IPS DF 6.9 (cell line): Measurements from ENCODE around the gene NADSYN1.
"Not testable (repeated sequence)": the region's sequence is repeated elsewhere in the genome, so short reads cannot be mapped to it uniquely, and the experiment has no call there.

ENCODE experiments used
- DNase-seq: peaks from one replicate; pipeline ENCODE4 v3.0.0-alpha.2; 2013; ENCODE audit warnings: low read depth, low spot score
- H3K27ac ChIP-seq: one replicate; pipeline ENCODE4 v1.5.1; 2013; ENCODE audit warnings: low read length, control low read depth
- H3K27me3 ChIP-seq: 2 replicates; pipeline ENCODE4 v1.6.1; 2013; ENCODE audit warnings: mild to moderate bottlenecking, low read length; ENCODE audit not compliant: control insufficient read depth, insufficient read depth
- H3K36me3 ChIP-seq: 2 replicates; pipeline ENCODE4 v1.6.1; 2013; ENCODE audit warnings: low read length; ENCODE audit not compliant: control insufficient read depth, insufficient read depth
- H3K4me1 ChIP-seq: 2 replicates; pipeline ENCODE4 v1.6.1; 2013; ENCODE audit warnings: low read length; ENCODE audit not compliant: control insufficient read depth, insufficient read depth
- H3K4me3 ChIP-seq: 2 replicates; pipeline ENCODE4 v1.5.1; 2013; ENCODE audit warnings: mild to moderate bottlenecking, low read length
- H3K9me3 ChIP-seq: 2 replicates; pipeline ENCODE4 v1.6.1; 2013; ENCODE audit warnings: low read length, inconsistent platforms; ENCODE audit not compliant: control insufficient read depth, insufficient read depth
- WGBS: extraction: QIAGEN DNeasy Blood & Tissue Kit; methylation state at CpG from one replicate; pipeline ENCODE4 v1.1.7; 2013; ENCODE audit warnings: mixed read lengths, missing lambda C conversion rate; ENCODE audit not compliant: insufficient read length, insufficient coverage; 5-methylcytosine and 5-hydroxymethylcytosine counted together

Gene NADSYN1

DNA sequence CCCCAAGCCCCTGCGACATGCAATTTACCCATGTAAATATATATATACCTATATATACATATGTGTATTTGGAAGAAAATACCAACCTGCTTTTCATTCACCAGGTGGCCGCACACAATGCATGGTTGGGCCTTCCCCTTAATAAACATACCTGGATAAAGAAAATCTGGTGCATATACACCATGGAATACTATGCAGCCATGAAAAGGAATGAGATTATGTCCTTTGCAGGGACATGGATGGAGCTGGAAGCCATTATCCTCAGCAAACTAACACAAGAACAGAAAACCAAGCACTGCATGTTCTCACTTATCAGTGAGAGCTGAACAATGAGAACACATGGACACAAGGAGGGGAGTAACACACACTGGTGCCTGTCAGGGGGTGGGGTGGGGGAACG is 30.7 kb upstream of the NADSYN1 start:
- H3K27me3 ChIP-seq, H3K9me3 ChIP-seq: not testable (repeated sequence)
- WGBS: no CpG with 5 or more reads among the region's 3 CpGs

DNA sequence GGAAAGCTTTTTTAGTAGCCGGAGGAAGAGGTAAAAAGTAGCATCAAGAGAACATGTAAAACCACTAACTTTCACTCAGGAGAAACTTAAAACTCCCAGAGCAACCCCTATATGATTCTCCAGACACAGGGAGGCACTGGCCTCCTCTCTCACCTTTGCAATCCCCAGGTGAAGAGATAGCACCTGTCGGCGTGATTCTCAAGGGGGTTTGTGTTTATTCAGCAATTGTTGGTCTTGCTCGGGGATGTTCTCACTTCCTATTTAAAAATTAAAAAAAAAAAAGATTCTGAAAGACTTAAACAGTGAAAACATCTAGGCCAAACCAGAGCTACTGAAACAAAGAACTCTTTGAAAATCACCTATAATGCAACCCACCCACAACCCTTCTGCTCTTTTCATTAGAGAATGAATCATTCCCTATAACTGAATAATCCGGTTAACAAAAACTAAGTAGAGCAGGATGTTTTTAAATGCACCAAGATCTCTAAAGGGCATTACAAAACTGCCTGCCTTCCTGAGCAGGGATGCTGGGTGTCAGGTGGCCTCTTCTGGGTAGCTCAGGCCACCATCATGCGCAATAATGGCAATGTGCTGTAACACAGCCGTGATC is 29.7 kb upstream of the NADSYN1 start:
- WGBS: no CpG with 5 or more reads among the region's 7 CpGs
- no peaks in the 10 kb centered on the region for H3K27me3 ChIP-seq
- H3K9me3 ChIP-seq: no peaks in the 10 kb centered on the region
- H3K27ac ChIP-seq: no peak overlapping the region
- H3K4me1 ChIP-seq: no peaks in the 10 kb centered on the region
- H3K36me3 ChIP-seq: no peaks in the 10 kb centered on the region
- H3K4me3 ChIP-seq: no peak overlapping the region
- no peak for DNase-seq

More for the DNA sequence above, 30.7 kb upstream of the NADSYN1 start:
- H3K27ac ChIP-seq, H3K4me3 ChIP-seq, DNase-seq, H3K4me1 ChIP-seq, H3K36me3 ChIP-seq: not testable (repeated sequence)

DNA sequence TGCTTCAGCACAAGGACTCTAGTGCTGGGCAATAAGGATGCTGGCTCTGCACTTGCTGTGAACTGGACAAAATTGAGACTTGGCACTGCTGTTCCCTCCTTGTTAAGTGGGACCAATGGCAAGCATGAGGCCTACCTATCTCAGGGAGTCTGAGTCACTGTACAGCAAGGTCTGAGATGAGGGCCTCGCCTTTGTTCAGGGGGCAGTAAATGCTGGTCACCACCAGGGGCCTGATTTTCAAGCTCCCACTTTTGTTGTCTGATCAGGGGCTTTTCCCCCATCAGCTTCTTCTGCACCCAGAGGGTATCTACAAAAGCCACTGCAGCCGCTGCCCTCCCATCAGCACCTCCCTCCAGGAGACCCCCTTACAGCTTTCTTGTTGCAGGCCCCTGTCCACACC is 27.6 kb upstream of the NADSYN1 start:
- Histone ChIP-seq H3K36me3 (no peaks in the 10 kb centered on the region), H3K27ac (no peak overlapping the region), H3K4me3 (no peak overlapping the region), H3K27me3 (no peaks in the 10 kb centered on the region), H3K9me3 (no peaks in the 10 kb centered on the region), H3K4me1 (no peaks in the 10 kb centered on the region)
- no peak for DNase-seq
- no CpG with 5 or more reads among the region's 2 CpGs for WGBS

DNA sequence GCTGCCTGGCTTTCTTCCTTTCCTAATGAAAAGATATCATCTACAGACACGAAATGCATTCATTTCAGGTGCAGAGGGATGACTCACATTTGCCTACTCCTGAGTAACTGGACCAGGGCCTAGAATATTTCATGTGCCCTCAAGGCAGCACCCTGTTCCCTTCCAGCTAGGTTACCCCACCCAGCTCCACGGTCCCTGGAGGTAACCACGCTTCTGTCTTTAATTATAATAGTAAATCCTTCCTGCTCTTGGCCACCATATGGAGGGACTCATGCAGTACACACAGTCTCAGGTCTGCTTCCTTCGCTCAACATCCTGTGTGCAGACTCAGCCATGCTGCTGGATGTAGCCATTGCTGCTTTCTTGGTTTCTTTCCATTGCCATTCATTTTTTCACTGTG is 27.1 kb upstream of the NADSYN1 start:
- Histone ChIP-seq H3K4me3 (no peak overlapping the region), H3K27ac (no peak overlapping the region), H3K36me3 (no peaks in the 10 kb centered on the region), H3K4me1 (no peaks in the 10 kb centered on the region), H3K27me3 (no peaks in the 10 kb centered on the region), H3K9me3 (no peaks in the 10 kb centered on the region)
- DNase-seq: no peak
- WGBS: no CpG with 5 or more reads among the region's 4 CpGs

DNA sequence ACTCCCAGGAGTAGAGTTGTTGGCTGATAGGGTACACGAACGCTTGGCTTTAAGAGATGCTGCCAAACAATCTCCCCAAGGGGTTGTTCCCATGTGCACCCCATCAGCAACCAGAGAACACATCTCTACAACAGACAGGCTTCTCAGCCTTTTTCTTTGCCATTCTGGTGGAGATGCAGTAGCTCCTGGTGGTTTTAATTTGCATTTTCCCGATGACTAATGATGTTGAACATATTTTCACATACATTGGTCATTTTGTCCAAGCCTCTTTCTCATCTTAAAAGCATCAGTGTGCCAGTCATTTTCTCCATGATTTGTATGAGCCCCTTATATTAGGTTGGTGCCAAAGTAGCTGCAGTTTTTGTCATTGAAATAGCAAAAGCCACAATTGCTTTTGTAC is 26.6 kb upstream of the NADSYN1 start:
- H3K4me3 ChIP-seq: no peak overlapping the region
- no peaks in the 10 kb centered on the region for H3K27me3 ChIP-seq
- no peak for DNase-seq
- no peak overlapping the region for H3K27ac ChIP-seq
- H3K9me3 ChIP-seq: no peaks in the 10 kb centered on the region
- no peaks in the 10 kb centered on the region for H3K36me3 ChIP-seq
- WGBS: no CpG with 5 or more reads among the region's 3 CpGs
- H3K4me1 ChIP-seq: no peaks in the 10 kb centered on the region

DNA sequence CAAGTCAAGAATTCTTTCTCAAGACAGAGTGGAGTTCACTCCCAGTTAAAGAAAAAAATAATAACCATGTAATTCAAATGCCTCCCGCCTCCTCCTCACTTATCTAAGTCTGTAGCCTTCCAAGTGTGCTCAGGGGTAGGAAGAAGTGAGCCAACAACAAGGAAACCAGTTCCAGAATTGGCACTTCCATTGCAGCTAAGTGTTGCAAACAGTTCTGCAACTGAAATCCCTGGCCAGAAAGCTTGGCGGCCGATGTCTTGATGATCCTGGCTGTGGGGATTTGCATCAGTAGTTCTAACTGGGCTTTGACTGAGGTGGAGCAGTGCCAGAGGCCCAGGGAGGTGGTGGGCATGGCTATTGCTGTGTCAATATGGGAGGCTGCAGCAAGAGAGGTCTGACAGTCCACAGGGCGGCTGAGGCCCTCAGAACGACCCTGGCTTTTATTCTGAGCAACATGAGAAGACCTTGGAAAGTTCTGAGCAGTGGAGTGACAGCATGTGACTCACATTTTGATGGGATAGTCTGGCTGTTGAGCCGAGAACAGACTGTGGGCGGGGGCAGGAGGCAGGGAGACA is 24.1 kb upstream of the NADSYN1 start:
- WGBS: no CpG with 5 or more reads among the region's 7 CpGs
- DNase-seq: no peak
- Histone ChIP-seq H3K36me3 (no peaks in the 10 kb centered on the region), H3K27me3 (no peaks in the 10 kb centered on the region), H3K4me1 (no peaks in the 10 kb centered on the region), H3K4me3 (no peak overlapping the region), H3K27ac (no peak overlapping the region), H3K9me3 (no peaks in the 10 kb centered on the region)

DNA sequence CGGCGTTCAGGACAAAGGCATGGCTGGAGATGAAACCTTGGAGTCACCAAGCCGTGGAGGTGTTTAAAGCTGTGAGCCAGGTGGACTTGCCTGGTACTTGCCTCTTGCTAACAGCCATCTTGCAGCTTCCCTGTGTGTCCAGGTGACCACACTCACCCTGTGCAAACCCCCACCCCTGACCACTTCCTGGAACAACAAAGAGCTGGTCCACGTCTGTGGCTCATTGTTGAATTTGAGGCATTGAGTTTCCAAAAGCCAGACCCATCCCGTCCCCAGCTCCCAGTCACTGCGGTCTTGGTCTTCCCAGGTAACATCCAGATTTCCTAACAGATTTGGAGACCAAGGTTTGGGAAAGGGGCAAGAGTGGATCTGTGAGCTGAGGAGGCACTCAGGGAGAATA is 23.3 kb upstream of the NADSYN1 start:
- Histone ChIP-seq H3K4me1 (no peaks in the 10 kb centered on the region), H3K9me3 (no peaks in the 10 kb centered on the region), H3K4me3 (no peak overlapping the region), H3K36me3 (peaks cover 3% of the 10 kb centered on the region; the same call in 1 of the 2 replicates), H3K27ac (no peak overlapping the region), H3K27me3 (no peaks in the 10 kb centered on the region)
- no peak for DNase-seq
- WGBS: no CpG with 5 or more reads among the region's 6 CpGs

DNA sequence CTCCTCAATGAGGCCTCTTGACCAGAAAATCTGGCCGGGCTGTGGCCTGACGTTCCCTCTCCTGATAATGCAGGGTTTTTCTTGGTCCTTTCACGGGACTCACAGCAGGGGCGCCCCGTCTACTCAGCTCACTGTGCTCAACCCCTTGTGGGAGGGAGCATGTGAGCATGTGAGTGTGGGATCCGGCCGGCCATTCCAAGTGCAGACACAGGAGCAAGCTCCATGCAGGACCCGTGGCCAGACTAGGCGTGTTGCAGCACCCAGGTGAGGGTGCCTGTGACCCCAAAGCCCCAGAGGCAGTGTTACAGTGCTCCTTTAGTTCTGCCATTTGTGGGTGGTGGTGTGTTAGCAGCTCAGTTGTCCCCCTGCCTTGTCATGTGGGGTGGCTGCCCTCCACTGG is 22.8 kb upstream of the NADSYN1 start:
- WGBS: no CpG with 5 or more reads among the region's 9 CpGs
- Histone ChIP-seq H3K27me3 (no peaks in the 10 kb centered on the region), H3K4me1 (no peaks in the 10 kb centered on the region), H3K27ac (no peak overlapping the region), H3K4me3 (no peak overlapping the region), H3K9me3 (no peaks in the 10 kb centered on the region), H3K36me3 (peaks cover 8% of the 10 kb centered on the region)
- DNase-seq: no peak

DNA sequence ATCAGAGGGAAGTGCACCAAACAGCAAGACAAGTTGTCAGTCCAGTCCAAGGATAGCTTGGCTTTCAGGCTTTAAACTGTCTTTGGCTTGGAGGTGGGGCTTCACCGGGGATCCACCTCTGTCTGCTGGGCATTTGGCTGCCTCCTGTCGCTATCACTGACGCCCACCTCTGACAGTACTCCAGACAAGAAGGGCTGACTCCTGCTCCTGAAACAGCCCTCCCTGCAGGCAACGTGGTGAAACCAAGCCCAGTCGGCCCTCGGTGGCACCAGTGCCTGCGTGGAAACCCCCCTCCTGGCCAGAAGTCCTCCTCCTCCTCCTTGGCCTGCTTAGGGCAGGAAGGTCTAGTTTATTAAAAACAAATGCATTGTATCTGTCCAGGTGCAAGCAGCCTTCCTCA is 21.7 kb upstream of the NADSYN1 start:
- Histone ChIP-seq H3K27ac (no peak overlapping the region), H3K36me3 (peaks cover 15% of the 10 kb centered on the region), H3K4me1 (no peaks in the 10 kb centered on the region), H3K9me3 (no peaks in the 10 kb centered on the region), H3K27me3 (no peaks in the 10 kb centered on the region), H3K4me3 (no peak overlapping the region)
- no peak for DNase-seq
- WGBS: no CpG with 5 or more reads among the region's 7 CpGs

DNA sequence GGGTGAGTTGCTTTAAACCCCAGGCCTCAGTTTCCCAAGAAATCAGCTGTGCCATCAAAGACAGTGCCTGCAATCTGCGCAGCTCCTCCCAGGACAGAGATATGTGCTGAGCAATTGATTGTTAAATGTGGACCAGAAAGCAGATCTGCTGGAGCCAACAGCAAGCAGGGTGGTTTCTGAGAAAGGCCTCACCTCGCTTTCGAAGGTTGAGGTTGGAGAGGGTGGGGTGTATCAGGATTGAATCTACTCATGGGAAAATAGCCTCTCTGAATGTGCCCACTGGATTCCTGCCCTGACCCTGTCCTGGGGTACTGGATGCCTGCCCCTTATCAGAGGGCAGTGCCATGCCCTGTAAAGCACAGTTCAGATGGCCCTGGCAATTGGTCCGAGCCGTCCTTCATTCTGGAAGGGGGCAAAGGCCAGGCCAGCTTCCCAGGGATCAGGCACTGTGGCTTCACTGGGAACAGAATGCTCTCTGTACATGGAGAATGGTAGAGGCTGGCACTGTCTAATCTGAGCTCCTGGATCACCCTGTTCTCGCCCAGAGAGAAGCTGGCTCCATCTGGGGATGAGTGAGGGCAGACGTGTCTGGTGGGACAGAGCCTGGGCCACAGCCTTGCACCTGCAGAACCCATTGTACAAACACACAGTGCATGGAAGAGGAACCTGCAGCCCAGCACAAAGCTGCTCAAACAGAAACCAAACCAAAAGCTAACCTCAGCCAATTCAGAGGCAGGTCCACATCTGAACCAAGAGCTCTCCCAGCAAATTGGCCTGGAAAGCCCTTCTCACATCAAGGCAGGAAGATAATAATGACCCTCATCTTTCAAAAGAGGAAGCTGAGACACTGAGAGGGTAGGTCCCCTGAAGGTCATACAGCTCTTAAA is 20.0 kb upstream of the NADSYN1 start:
- no peak for DNase-seq
- H3K4me3 ChIP-seq: no peak overlapping the region
- no peak overlapping the region for H3K27ac ChIP-seq
- H3K27me3 ChIP-seq: no peaks in the 10 kb centered on the region
- H3K36me3 ChIP-seq: peaks cover 25% of the 10 kb centered on the region
- no CpG with 5 or more reads among the region's 7 CpGs for WGBS
- no peaks in the 10 kb centered on the region for H3K4me1 ChIP-seq
- H3K9me3 ChIP-seq: no peaks in the 10 kb centered on the region
